ENCODE results near the gene GMPR2.

DNA sequence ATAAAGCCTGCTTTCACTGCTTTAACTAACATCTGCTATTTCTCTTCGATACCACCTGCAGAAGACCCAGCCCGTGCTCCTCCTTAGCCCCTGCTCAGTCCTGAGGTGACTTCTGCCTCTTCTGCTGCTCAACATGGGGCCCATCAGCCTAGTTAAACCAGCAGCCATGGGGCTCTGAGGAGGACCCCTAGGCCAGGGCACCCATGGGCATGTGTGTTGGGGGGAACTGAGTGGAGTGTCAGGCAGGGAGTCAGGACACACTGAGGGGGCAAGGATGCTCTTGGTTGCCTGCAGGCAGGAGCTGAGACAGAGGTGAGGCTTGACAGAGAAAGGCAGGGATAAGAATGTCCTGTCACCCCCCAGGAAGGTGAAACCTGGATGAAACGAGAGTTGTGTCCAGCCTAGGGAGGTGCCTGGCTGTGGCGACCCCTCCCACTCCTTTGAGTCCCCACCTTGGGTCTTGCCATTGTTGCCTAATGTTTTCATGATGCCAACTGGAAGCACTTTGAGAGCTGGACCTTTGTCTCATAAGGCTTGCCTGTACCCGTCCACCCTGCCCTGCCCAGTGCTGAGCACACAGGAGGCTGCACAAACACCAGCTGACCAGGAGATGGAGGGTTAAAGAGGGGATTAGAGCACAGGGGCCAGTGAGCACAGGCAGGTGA, 51.2 kb downstream of the GMPR2 start:
- TF ChIP-seq, protein P1, sequence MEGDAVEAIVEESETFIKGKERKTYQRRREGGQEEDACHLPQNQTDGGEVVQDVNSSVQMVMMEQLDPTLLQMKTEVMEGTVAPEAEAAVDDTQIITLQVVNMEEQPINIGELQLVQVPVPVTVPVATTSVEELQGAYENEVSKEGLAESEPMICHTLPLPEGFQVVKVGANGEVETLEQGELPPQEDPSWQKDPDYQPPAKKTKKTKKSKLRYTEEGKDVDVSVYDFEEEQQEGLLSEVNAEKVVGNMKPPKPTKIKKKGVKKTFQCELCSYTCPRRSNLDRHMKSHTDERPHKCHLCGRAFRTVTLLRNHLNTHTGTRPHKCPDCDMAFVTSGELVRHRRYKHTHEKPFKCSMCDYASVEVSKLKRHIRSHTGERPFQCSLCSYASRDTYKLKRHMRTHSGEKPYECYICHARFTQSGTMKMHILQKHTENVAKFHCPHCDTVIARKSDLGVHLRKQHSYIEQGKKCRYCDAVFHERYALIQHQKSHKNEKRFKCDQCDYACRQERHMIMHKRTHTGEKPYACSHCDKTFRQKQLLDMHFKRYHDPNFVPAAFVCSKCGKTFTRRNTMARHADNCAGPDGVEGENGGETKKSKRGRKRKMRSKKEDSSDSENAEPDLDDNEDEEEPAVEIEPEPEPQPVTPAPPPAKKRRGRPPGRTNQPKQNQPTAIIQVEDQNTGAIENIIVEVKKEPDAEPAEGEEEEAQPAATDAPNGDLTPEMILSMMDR (IDR thresholded peaks at IDR 0.05; ENCODE audit: poor library complexity) = no peak
- no peak for TF ChIP-seq EZH2phosphoT487 (IDR thresholded peaks at IDR 0.05; ENCODE audit: low read depth, severe bottlenecking, unreplicated experiment)

All from hepatocyte (in vitro differentiated cells).